A549 treated with Mapracorat at 1 μM for 4 hours (cell line): Measurements from ENCODE around the gene MAEL. TPM values are rescaled to one million over a fixed set of nuclear protein-coding genes. Genes with fewer than 3 reads are reported as not detected.

Experiments
- total RNA-seq: library from RNA; stranded (reverse); fragments of 200-300 nt; extraction: Qiagen RNA extraction; gene quantifications from 5 replicates; pipeline ENCODE4 v1.2.3, GENCODE V29; 2022

MAEL gene
- total RNA-seq, result not detected in 5 replicates

GRCh38 chr1:166988974-166989515, at the start of gene MAEL:
TSS of gene MAEL (plus strand) at chr1:166989280. CDS start at chr1:166989353, 73 bp downstream.

GRCh38 chr1:166975361-166976129, 13.5 kb upstream of the MAEL start, which contains the start of gene ILDR2:
TSS of gene ILDR2 (minus strand) at chr1:166975540. CDS start at chr1:166975268, 272 bp downstream.

Other genes with a start within 250 kb of the MAEL start
- 25.1 to 30.7 TPM (median 28.5 TPM) in 5 replicates for gene POGK, start 149.8 kb upstream of the MAEL start, total RNA-seq
- gene TADA1, start 113.0 kb upstream of the MAEL start, total RNA-seq, result 11.4 to 13.9 TPM (median 13.6 TPM) in 5 replicates
- gene ILDR2, start 13.7 kb upstream of the MAEL start, total RNA-seq, result 0.02 to 0.05 TPM (median 0.03 TPM) in 3 of 5 replicates, not detected in the others
- not detected in 5 replicates for gene GPA33, start 101.1 kb downstream of the MAEL start, total RNA-seq
- not detected in 5 replicates for gene STYXL2, start 104.8 kb downstream of the MAEL start, total RNA-seq
- 3.3 to 4.1 TPM (median 3.4 TPM) in 5 replicates for gene POU2F1, start 231.6 kb downstream of the MAEL start, total RNA-seq